HG03139 (cell line): Measurements from ENCODE around the gene ZNF18.
"Not testable (repeated sequence)": the region's sequence is repeated elsewhere in the genome, so short reads cannot be mapped to it uniquely, and the experiment has no call there.

Experiments
- ATAC-seq: cut with Tn5 transposase; IDR thresholded peaks from one replicate; pipeline ENCODE4 v1.9.1; 2021; ENCODE audit not compliant: unreplicated experiment

Gene ZNF18

DNA sequence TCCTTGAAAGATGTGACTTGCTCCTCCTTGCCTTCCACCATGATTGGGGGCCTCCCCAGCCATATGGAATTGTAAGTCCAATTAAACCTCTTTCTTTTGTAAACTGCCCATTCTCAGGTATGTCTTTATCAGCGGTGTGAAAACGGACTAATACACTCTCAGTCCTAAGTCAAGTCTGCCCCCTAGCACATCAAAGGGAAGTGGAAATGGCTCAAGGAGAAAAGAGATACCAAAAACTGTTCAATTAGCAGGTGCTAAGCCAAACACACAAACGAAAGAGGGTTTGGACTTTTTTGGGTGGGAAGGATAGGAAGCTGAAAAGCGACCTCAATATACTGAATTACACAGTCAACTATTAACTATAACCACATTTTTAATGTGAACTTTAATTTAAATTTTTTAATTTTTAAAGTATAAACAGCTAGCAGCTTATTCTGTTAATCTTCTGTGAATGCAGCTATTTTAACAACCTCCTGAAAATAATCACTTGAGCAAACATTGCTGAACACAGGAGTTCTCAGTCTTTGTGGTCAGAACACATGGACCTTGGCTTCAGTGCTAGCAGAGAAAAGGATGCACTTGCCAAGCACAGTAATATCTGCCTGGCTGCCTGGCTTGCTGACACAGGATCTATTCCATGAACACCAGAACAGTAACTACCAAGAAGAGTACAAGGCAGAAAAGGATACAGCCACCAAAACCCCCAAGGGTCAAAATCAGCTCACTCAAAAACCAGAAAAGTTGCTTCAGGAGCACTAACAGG, 10.9 kb downstream of the ZNF18 start:
- ATAC-seq: no peak

DNA sequence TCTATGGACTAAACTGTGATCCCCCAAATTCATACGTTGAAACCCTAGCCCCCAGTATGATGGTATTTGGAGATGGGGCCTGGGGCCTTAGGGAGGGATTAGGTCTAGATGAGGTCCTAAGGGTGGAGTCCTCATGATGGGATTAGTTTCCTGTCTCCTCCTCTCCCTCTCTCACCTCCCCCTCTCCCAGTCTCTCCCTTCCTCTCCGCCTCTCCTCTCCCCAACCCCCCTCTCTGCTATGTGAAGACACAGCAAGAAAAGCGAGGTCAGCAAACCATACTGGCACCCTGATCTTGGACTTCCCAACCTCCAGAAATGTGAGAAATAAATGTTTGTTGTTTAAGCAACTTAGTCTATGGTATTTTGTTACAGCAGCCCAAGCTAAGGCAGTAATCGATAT, 15.4 kb downstream of the ZNF18 start:
- ATAC-seq: no peak

DNA sequence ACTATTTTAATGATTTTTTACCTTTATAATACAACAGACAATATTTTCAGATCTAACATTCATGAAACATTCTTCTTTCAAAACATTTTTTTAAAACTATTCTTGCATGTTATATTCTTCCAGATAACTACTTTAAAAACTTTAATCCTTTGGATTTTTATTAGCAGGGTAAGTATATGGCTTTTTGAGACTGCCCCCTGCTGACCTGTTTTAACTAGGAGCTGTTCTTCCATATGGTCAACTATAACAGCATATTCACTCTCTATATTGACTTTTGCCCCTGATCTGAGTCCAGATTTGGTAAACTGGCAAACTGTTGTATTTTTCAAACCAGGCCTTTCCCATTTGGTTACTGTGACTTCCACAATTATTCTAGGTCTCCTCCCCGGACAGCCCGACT, 16.5 kb downstream of the ZNF18 start:
- ATAC-seq: no peak

DNA sequence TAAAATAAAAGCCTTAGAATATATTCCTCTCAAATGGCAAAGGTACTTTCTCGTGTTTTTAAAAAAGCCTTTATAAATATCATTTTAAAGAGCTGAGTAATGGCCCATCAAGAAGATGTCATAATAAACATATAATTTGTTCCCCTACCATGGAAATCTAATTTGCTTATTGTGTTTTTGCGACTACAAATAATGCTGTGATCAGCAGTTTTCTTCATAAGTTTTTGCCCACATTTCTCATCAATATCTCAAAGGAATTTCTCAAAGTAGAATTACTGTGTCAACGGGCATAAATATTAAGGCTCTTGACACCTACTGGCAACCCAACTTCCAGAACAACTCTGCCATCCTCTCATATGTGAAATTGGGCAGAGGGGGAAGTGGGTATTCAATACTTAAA, 17.5 kb downstream of the ZNF18 start:
- ATAC-seq: no peak

DNA sequence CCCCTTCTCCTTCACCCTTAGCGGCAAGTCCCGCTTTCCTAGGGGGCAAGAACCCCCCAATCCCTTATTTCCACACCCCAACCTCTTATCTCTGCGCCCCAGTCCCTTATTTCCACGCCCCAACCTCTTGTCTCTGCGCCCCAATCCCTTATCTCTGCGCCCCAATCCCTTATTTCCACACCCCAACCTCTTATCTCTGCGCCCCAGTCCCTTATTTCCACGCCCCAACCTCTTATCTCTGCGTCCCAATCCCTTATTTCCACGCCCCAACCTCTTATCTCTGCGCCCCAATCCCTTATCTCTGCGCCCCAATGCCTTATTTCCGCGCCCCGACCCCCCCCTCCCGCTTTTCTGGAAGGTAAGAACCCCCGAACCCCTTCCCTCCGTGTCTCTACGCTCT, 24.5 kb downstream of the ZNF18 start:
- not testable (repeated sequence) for ATAC-seq

DNA sequence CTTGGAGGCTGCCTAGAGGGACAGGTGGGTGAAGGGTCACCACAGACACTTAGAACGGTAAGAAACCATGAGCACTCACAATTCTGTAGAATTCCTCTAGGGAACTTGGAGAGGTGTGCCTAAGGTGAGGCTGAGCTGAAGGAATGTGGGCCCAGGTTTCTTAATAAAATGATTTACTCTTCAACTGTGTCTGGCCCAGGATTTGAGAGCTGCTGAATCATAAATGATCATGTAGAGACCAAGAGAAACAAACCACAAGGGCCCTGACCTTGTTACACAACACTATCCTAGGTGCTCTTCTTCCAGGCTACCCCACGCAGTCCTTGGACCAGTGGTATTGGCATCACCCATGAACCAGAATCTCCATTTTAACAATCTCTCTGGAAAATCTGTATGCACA, 27.7 kb downstream of the ZNF18 start:
- ATAC-seq: no peak

DNA sequence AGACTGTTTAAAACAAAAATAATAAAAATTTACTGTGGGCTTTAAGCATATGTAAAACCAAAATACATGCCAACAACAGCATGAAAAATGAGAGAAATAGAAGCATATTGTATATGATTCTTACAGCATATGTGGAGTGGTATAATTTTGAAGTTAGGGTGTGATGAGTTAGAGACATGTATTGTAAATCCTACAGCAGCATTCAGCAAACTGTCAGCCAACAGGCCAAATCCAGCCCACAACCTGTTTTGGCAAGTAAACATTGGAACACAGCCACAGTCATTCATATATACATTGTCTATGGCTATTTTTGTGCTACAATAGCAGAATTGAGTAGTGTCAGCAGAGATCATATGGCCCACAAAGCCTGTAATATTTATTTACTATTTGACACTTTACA, 42.3 kb downstream of the ZNF18 start:
- ATAC-seq: no peak

DNA sequence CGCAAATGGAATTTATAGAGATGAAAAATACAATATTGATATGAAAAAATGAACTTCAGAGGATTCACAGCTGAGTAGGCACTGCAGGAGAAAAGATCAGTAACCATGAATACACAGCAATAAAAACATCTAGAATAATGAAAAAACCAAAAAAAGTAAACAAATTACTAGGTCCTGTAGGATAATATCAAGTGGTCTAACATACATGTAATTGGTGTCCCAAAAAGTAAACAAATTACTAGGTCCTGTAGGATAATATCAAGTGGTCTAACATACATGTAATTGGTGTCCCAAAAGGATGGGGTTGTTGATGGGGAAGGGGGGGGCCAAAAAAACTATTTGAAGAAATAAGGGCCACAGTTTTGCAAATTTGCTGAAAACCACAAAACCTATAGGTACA, 43.4 kb downstream of the ZNF18 start:
- no peak for ATAC-seq

DNA sequence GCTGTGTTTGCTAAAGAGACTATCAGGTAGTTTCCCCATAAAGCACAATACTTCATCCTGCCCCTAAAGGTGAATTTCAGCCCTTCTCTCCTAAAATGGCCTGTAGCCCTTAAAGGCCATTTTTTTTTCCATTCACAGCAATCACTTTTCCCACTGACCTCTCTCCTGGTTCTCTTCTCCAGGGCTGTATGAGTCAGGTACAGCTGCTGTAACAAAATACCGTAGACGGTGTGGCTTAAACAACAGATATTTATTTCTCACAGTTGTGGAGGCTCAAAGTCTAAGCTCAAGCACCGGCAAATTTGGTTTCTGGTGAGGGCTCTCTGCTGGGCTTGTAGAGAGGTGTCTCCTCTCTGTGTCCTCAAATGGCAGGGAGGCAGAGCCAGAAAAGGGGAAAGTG, 44.7 kb downstream of the ZNF18 start:
- no peak for ATAC-seq

DNA sequence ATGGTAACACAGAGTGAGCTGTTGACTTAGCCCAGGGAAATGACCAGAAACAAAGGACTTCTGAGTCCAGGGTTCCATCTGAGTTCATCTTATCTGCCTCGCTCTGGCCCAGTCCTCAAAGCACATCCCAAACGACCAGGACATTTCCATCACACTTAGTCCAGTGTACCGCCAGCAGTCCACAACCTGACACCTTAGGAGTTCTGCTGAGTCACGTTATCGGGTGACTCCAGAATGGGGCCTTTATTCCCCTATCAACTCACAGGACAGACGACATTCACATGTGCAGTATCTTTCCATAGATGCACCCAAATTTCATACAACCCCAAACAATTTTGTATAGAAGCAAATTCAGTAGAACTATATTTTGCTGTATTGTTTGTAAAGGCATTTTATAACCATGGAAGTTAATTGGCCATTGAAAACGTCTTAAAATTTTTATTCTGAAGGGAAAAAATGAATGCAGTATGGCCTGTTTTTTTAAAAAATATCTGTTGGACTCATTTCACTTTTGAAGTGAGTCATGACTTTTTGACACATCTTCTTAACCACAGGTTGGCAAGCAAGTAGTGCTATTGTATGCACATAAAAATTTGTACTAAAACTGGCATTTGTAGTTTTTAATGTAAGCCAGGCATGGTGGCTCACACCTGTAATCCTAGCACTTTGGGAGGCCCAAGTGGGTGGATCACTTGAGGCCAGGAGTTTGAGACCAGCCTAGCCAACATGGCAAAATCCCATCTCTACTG, 46.3 kb downstream of the ZNF18 start:
- ATAC-seq: no peak

DNA sequence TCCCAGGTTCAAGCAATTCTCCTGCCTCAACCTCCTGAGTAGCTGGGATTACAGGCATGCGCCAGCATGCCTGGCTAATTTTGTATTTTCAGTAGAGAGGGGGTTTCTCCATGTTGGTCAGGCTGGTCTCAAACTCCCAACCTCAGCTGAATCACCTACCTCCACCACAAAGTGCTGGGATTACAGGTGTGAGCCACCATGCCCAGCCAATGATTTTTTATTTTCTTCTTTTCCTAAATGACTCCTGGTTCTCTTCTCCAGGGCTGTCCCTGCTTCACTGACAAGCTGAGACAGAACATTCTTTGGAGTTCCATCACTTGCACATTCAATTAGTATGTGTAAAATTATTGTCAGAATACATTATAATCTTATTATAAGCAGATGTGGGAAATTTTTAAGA, 47.7 kb downstream of the ZNF18 start:
- not testable (repeated sequence) for ATAC-seq

DNA sequence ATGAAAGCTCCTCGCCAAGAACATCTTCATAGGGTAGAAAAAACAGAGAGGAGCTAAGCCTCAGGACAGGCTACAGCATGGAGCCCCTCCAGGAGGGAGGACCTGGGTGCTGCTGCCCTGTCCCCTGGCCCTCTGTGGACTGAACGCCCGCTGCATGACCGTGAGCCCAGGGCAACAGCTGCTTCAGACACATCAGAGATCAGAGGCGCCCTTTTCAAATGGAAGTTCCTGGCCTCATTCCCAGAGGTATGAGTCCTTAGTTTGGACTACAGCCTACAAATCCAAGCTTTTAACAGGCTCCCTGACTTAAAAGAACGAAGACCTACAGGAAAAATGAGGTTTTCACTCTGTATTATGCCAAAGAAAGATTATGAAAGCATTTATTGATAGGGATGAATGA, 48.5 kb downstream of the ZNF18 start:
- ATAC-seq: no peak

DNA sequence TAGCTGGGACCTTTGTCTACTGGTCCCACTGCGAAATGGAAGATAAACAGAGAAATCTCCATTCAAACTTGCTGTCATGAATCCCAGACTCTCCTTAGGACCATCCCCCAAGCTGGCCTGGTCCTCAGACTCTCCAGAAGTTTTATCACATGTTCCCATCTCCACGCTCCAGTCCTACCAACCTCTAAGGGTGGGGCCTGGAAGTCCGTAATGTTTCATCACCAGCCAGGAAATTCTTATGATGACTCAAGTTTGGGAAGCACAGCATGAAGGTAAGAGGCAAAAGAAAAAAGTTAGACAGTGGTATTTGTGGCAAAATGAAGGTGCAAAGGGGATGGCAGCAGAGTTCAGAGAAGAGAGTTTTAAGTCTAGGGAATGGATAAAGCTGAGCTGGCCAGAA, 52.7 kb downstream of the ZNF18 start:
- ATAC-seq: no peak

DNA sequence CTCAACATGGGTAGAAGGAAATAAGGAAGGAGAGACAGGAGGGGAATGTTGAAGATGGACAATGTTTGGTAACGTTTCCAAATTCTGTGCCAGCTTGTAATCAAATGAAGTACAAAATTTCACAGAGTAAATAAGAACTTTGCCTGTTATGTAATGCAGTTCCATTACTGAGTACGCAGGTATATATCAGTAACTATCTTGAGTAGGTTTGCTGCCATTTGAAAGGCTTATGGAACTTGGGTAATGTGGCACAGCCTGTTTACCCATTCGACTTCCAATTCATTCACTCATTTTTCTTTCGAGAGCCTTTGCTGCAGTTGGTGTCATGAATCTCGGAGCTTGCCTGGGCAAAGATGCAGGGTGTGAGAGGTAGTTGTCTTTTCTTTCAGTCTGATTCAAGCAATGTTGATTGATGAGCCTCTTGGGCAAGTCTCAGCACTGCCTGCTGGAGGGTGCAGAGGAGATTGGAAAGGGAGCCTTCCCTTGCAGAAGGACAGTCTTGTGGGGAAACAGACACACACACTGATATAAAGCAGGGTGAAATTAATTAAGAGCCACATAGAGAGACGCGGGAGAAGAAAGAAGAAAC, 53.4 kb downstream of the ZNF18 start:
- ATAC-seq: no peak

DNA sequence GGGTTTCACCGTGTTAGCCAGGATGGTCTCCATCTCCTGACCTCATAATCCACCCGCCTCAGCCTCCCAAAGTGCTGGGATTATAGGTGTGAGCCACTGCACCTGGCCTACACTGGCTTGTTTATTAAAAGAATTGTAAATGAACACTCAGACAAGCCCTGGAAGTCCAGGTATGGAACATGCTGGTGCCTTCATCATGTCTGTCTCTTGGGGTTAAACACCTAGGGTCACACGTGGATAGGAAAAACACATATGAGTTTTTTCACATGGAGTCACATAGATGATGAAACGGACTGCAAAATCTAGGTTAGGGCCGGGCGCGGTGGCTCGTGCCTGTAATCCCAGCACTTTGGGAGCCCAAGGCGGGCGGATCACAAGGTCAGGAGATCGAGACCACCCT, 54.2 kb downstream of the ZNF18 start:
- ATAC-seq: not testable (repeated sequence)

DNA sequence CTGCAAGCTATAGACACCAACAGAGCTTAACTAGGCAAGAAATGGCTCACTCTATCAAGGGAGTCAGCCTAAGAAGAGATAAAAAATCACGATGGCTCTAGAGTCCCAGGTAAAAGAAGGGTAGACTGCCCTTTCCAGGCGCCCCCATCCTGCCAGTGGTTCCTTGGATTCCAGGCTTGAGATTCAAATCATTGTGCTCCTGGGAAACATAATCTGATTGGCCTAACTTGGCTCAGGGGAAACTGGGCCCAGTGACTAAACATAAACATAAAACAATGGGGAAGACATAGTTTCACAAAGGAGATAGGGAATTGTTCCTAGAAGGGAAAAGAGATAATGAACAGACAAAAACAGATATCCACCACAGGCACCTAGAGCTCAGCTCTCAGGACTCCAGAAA, 56.4 kb downstream of the ZNF18 start:
- no peak for ATAC-seq

DNA sequence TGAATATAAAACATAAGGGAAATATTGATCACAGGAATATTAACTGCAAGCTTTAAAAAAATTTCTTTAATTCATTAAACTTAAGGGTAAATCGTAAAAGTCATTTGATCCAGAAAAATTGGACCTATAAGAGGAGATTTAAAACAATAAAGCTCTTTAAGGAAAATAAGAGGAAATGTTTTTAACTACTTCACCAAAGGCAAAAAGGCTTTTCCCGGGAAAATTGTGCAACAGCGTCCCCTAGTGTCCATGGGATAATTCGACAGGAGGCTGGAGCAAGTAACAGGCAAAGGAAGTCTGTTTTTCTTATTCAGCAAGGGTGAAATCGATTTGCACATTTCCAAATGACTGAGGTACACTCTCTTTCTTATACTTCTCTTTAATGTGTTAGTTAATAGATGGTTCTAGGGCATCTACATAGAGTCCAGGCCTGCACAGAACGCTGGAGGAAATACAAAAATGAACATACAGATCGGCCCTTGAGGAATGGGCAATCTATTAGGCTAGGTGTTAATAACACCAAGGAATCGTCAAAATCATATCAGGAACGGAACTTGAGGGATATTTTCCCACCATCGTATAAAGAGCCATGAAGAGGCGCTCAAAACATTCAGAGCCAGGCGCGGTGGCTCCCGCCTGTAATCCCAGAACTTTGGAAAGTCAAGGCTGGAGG, 61.4 kb downstream of the ZNF18 start:
- no peak for ATAC-seq

DNA sequence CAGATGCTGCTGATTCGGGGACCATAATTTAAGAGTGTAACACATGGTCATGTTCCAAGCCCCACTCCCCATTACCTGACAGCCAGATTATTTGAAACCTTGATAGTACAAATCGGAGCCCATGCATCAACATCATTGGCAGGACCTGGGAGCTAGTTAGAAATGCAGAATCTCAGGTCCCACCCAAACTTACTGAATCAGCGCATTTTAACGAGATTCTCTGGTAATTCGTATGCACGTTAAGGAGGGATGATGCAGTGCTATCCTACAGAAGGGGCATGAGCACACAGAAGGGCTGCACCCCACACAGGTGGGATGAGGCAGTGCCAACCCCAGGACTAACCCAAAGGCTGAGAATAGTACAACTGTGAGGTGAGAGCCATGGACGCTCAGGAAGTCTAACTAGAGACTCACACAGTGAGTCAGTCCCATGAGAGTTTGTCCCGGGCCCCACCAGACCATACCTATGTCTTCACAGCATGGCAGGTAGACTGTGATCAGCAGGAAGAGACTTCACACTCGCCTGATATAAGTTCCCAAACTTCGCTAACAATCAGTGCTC, 64.9 kb downstream of the ZNF18 start:
- no peak for ATAC-seq

DNA sequence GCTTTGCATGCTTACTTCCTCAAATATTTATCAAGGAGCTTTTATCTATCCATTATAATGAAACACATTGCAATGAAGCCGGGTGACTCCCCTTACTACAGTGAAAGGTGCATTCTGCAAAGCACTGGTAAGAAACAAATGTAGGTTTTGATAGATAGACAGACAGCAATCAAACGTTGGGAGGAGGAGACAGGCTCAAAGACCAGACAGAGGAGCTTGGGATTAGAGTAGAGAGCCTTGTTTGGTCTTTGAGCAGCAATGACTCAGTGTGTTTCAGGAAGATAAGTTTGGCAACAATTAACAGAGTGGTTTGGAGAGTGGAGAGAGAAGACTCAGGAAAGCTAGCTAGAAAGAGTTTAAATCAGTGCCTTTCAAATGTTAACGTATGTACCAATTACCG, 68.8 kb downstream of the ZNF18 start:
- ATAC-seq: no peak
